ENCODE data around the gene GAGE12G.
"Not testable (repeated sequence)": the region's sequence is repeated elsewhere in the genome, so short reads cannot be mapped to it uniquely, and the experiment has no call there.

The GAGE12G gene

DNA sequence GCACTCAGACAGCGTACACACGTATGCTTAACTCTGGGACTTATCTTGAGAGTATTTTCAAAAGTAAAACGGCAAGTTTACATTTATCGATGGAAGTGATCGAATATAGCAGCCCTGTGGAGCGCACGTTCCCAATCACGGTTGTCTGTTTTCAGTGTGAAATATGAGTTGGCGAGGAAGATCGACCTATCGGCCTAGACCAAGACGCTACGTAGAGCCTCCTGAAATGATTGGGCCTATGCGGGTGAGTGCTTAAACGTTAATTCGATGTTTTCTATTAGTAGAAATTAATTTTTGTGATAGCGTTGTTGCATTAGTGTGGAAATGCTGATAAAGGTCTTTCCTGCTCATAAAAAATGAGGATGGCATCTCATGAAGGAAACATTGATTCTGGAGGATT, 20.3 kb downstream of the GAGE12G start:
- H3K4me1 ChIP-seq (ENCODE audit: control insufficient read depth in 2 of 2, insufficient read depth in 2 of 2, low read length in 2 of 2); H3K27me3 ChIP-seq (ENCODE audit: control insufficient read depth in 2 of 2, insufficient read depth in 2 of 2, low read length in 2 of 2); H3K9me3 ChIP-seq (ENCODE audit: control insufficient read depth in 2 of 2, low read length in 2 of 2); H3K36me3 ChIP-seq (ENCODE audit: control insufficient read depth in 2 of 2, insufficient read depth in 2 of 2, low read length in 2 of 2); H3K27ac ChIP-seq (ENCODE audit: low read depth in 2 of 2, low read length in 2 of 2); H3K4me3 ChIP-seq (ENCODE audit: low read length in 2 of 2); H3K9ac ChIP-seq (ENCODE audit: low read depth in 1 of 2, low read length in 2 of 2): not testable (repeated sequence)

DNA sequence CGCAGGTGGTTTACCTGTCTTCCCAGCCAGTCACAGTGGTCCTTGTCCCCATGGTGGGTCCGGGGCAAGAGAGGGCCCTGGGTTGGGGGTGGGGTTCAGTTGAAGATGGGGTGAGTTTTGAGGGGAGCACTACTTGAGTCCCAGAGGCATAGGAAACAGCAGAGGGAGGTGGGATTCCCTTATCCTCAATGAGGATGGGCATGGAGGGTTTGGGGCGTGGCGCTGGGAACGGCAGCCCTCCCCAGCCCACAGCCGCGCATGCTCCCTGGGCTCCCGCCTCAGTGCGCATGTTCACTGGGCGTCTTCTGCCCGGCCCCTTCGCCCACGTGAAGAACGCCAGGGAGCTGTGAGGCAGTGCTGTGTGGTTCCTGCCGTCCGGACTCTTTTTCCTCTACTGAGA, 28.5 kb downstream of the GAGE12G start, which contains the start of gene GAGE1:
Gene GAGE1 (plus strand): TSS at position 301 of the 400 bp plus-strand sequence. CDS start 1,155 bp downstream, outside the sequence.
- not testable (repeated sequence) for H3K27ac ChIP-seq (ENCODE audit: low read depth in 2 of 2, low read length in 2 of 2); H3K9ac ChIP-seq (ENCODE audit: low read depth in 1 of 2, low read length in 2 of 2); H3K4me3 ChIP-seq (ENCODE audit: low read length in 2 of 2); H3K36me3 ChIP-seq (ENCODE audit: control insufficient read depth in 2 of 2, insufficient read depth in 2 of 2, low read length in 2 of 2); H3K27me3 ChIP-seq (ENCODE audit: control insufficient read depth in 2 of 2, insufficient read depth in 2 of 2, low read length in 2 of 2); H3K9me3 ChIP-seq (ENCODE audit: control insufficient read depth in 2 of 2, low read length in 2 of 2); H3K4me1 ChIP-seq (ENCODE audit: control insufficient read depth in 2 of 2, insufficient read depth in 2 of 2, low read length in 2 of 2)

DNA sequence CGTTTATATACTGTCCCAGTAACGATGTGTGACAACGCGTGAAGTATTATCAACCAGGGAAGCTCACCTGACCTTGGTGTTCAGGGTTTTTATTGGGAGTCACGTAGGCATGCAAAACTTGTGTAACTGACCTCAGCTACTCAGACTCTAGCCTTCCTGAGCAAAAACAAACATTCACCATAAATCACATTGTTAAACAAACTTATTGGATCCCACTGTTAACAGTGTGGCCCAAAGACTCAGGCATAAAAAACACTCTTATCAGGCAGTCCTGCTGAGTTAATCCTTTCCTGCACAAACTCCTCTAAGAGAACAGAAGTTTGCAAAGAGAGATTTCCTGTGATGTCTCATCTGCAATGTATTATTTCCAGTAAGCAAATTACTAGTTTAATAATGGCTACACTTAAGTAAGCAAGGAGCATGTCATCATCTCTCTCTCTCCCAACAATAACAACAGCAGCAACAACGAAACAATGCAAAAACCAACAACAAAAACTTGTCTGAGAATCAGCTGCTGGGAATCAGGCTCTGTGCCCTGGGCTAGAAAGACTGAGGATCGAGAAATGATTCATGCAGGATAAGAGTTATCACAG, 40.6 kb downstream of the GAGE12G start:
- Histone ChIP-seq H3K9me3 (ENCODE audit: control insufficient read depth in 2 of 2, low read length in 2 of 2) (no peaks in the 10 kb centered on the region), H3K36me3 (ENCODE audit: control insufficient read depth in 2 of 2, insufficient read depth in 2 of 2, low read length in 2 of 2) (no peaks in the 10 kb centered on the region), H3K4me1 (ENCODE audit: control insufficient read depth in 2 of 2, insufficient read depth in 2 of 2, low read length in 2 of 2) (no peaks in the 10 kb centered on the region), H3K27me3 (ENCODE audit: control insufficient read depth in 2 of 2, insufficient read depth in 2 of 2, low read length in 2 of 2) (peaks cover 0 to 6% of the 10 kb centered on the region in 2 donors), H3K9ac (ENCODE audit: low read depth in 1 of 2, low read length in 2 of 2) (no peak overlapping the region), H3K4me3 (ENCODE audit: low read length in 2 of 2) (no peak overlapping the region), H3K27ac (ENCODE audit: low read depth in 2 of 2, low read length in 2 of 2) (no peak overlapping the region)

DNA sequence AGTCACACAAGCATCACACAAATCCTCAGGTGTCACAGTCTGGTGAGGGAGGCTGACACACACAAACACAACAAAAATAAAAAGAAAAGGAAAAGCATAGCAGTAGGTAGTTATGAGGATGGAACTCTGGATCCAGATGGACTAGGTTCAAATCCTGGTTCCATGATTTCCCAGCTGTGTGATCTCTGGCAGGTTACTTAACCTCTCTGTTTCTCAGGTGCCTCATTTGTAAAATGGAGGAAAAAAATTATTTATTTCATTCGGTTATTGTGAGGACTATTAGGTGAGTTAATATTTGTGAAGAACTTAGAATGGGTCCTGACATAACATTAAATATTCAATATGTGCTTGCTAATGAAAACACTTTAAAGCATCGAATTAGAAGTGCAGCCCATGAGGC, 48.4 kb downstream of the GAGE12G start:
- H3K36me3 ChIP-seq (ENCODE audit: control insufficient read depth in 2 of 2, insufficient read depth in 2 of 2, low read length in 2 of 2) = no peaks in the 10 kb centered on the region
- no peak overlapping the region for H3K9ac ChIP-seq (ENCODE audit: low read depth in 1 of 2, low read length in 2 of 2)
- no peaks in the 10 kb centered on the region for H3K9me3 ChIP-seq (ENCODE audit: control insufficient read depth in 2 of 2, low read length in 2 of 2)
- H3K4me3 ChIP-seq (ENCODE audit: low read length in 2 of 2) = no peak overlapping the region
- H3K27ac ChIP-seq (ENCODE audit: low read depth in 2 of 2, low read length in 2 of 2) = no peak overlapping the region
- peaks cover 0 to 2% of the 10 kb centered on the region in 2 donors for H3K27me3 ChIP-seq (ENCODE audit: control insufficient read depth in 2 of 2, insufficient read depth in 2 of 2, low read length in 2 of 2)
- no peaks in the 10 kb centered on the region for H3K4me1 ChIP-seq (ENCODE audit: control insufficient read depth in 2 of 2, insufficient read depth in 2 of 2, low read length in 2 of 2)

Data from mucosa of rectum (tissue), 2 donors.